GM12891 (cell line): ENCODE measurements around the gene DENND2D.

ENCODE experiments used
- DNase-seq: peaks from one replicate; pipeline ENCODE4 v3.0.0; 2011; ENCODE audit warnings: low spot score; ENCODE audit not compliant: insufficient read length
- FAIRE-seq: peaks from 2 replicates; lab custom pipeline; 2011; peaks lifted over from hg19 to GRCh38; lab: Jason Lieb, UNC
- PAX5 ChIP-seq: IDR thresholded peaks from 2 replicates; pipeline ENCODE4 v1.6.1; 2011; ENCODE audit warnings: low read length, moderate library complexity, mild to moderate bottlenecking; ENCODE audit not compliant: insufficient read depth, severe bottlenecking
- POLR2A ChIP-seq: IDR thresholded peaks from 2 replicates; pipeline ENCODE4 v1.6.1; 2011; ENCODE audit warnings: low read depth, low read length, control low read depth
- POLR2AphosphoS5 ChIP-seq: IDR thresholded peaks from 2 replicates; pipeline ENCODE4 v1.6.1; 2011; ENCODE audit warnings: low read depth, low read length, control low read depth
- POU2F2 ChIP-seq: IDR thresholded peaks from 2 replicates; pipeline ENCODE4 v1.6.1; 2011; ENCODE audit warnings: low read depth, mild to moderate bottlenecking, control low read depth, low read length, moderate library complexity
- SPI1 ChIP-seq: IDR thresholded peaks from 2 replicates; pipeline ENCODE4 v1.6.1; 2011; ENCODE audit warnings: low read depth, low read length, control low read depth
- TAF1 ChIP-seq: IDR thresholded peaks from 2 replicates; pipeline ENCODE4 v1.6.1; 2011; ENCODE audit warnings: low read depth, low read length, control low read depth

Gene DENND2D

GRCh38 chr1:111214884-111215283, 14.4 kb upstream of the DENND2D start:
- DNase-seq (no peak), FAIRE-seq (peak; percentile 77)
- no peak; the same call in 1 of the 2 replicates for TF ChIP-seq TAF1
- TF ChIP-seq POLR2A = peak; percentile 16; the same call in 1 of the 2 replicates
- no peak for TF ChIP-seq SPI1
- no peak for TF ChIP-seq PAX5
- no peak for TF ChIP-seq POU2F2
- TF ChIP-seq POLR2AphosphoS5 = peak; percentile 70

- FAIRE-seq (peak; percentile 90), DNase-seq (no peak)
- TF ChIP-seq POU2F2 (peak; percentile 79; the same call in 1 of the 2 replicates), POLR2AphosphoS5 (peak; percentile 87), SPI1 (no peak), TAF1 (peak; percentile 62; the same call in 1 of the 2 replicates), POLR2A (peak; percentile 86; the same call in 1 of the 2 replicates), PAX5 (no peak)
Measured at GRCh38 chr1:111214074-111214801, 13.8 kb upstream of the DENND2D start.

GRCh38 chr1:111213412-111213811, 13.0 kb upstream of the DENND2D start:
- FAIRE-seq (peak; percentile 50), DNase-seq (no peak)

GRCh38 chr1:111212634-111213335, 12.3 kb upstream of the DENND2D start:
- DNase-seq = no peak
- TF ChIP-seq POLR2A = no peak
- TF ChIP-seq SPI1 = no peak
- no peak for TF ChIP-seq POU2F2
- TF ChIP-seq TAF1 = no peak
- no peak for TF ChIP-seq PAX5
- no peak for TF ChIP-seq POLR2AphosphoS5
- peak; percentile 41 for FAIRE-seq

More at GRCh38 chr1:111213412-111213811, 13.0 kb upstream of the DENND2D start:
- TF ChIP-seq PAX5 = no peak

GRCh38 chr1:111211921-111212320, 11.5 kb upstream of the DENND2D start:
- FAIRE-seq (peak; percentile 31), DNase-seq (no peak)

GRCh38 chr1:111209622-111210021, 9.2 kb upstream of the DENND2D start:
- FAIRE-seq (no peak), DNase-seq (no peak)
- TF ChIP-seq SPI1 = no peak
- TF ChIP-seq TAF1 = no peak
- TF ChIP-seq POLR2AphosphoS5 = no peak
- TF ChIP-seq POU2F2 = no peak
- no peak for TF ChIP-seq PAX5
- TF ChIP-seq POLR2A = no peak

More at GRCh38 chr1:111211921-111212320, 11.5 kb upstream of the DENND2D start:
- no peak for TF ChIP-seq SPI1
- no peak for TF ChIP-seq TAF1
- TF ChIP-seq POLR2AphosphoS5 = no peak
- no peak for TF ChIP-seq POU2F2
- TF ChIP-seq POLR2A = no peak
- TF ChIP-seq PAX5 = no peak

- DNase-seq = no peak
- TF ChIP-seq SPI1 (no peak), POLR2AphosphoS5 (no peak), TAF1 (no peak), POLR2A (no peak), POU2F2 (no peak), PAX5 (no peak)
- peak; percentile 45 for FAIRE-seq
Measured at GRCh38 chr1:111208921-111209320, 8.5 kb upstream of the DENND2D start.

- DNase-seq (no peak), FAIRE-seq (no peak)
- TF ChIP-seq PAX5 (no peak), POLR2AphosphoS5 (no peak)
Measured at GRCh38 chr1:111205714-111206050, 5.2 kb upstream of the DENND2D start.

GRCh38 chr1:111204983-111205713, 4.7 kb upstream of the DENND2D start:
- no peak for DNase-seq
- TF ChIP-seq SPI1 (peak; percentile 90), POLR2A (peak; percentile 14; the same call in 1 of the 2 replicates), TAF1 (no peak), POLR2AphosphoS5 (peak; percentile 39; the same call in 1 of the 2 replicates), POU2F2 (no peak)
- FAIRE-seq = peak; percentile 87
